ENCODE measurements around the gene PCNT. TPM values are rescaled to one million over a fixed set of nuclear protein-coding genes. Genes with fewer than 3 reads are reported as not detected.
"Not testable (repeated sequence)": the region's sequence is repeated elsewhere in the genome, so short reads cannot be mapped to it uniquely, and the experiment has no call there.

The PCNT gene
- total RNA-seq, 1 experiment from 2014 or later: 38.4 TPM

GRCh38 chr21:46307625-46308024 is 16.3 kb upstream of the PCNT start:
- H3K9me3 ChIP-seq: no peaks in the 10 kb centered on the region
- H3K4me3 ChIP-seq (ENCODE audit: low read depth, low read length): no peak overlapping the region
- POLR2A ChIA-PET: no interaction called here
- BruUV-seq (replicated peaks): no TSS peak
- H3K36me3 Mint-ChIP-seq (ENCODE audit: insufficient read depth, unreplicated experiment): peaks cover 7% of the 10 kb centered on the region
- no peaks in the 10 kb centered on the region for H3K36me3 ChIP-seq (ENCODE audit: control insufficient read depth, insufficient read depth, low read length)
- no peaks in the 10 kb centered on the region for H3K4me1 ChIP-seq
- no peak overlapping the region for H3K4me3 Mint-ChIP-seq (ENCODE audit: unreplicated experiment)
- H3K27me3 Mint-ChIP-seq (ENCODE audit: insufficient read depth, unreplicated experiment): no peaks in the 10 kb centered on the region
- H3K9me3 Mint-ChIP-seq (ENCODE audit: unreplicated experiment): no peaks in the 10 kb centered on the region
- intact Hi-C loops (cut with micrococcal nuclease; ENCODE audit: unreplicated experiment): no loop called here
- no peak for DNase-seq
- no peak overlapping the region for H3K27ac Mint-ChIP-seq (ENCODE audit: unreplicated experiment)
- H3K4me1 Mint-ChIP-seq (ENCODE audit: low read depth, unreplicated experiment): no peaks in the 10 kb centered on the region
- CTCF ChIA-PET: no interaction called here
- TF ChIP-seq, protein P1, sequence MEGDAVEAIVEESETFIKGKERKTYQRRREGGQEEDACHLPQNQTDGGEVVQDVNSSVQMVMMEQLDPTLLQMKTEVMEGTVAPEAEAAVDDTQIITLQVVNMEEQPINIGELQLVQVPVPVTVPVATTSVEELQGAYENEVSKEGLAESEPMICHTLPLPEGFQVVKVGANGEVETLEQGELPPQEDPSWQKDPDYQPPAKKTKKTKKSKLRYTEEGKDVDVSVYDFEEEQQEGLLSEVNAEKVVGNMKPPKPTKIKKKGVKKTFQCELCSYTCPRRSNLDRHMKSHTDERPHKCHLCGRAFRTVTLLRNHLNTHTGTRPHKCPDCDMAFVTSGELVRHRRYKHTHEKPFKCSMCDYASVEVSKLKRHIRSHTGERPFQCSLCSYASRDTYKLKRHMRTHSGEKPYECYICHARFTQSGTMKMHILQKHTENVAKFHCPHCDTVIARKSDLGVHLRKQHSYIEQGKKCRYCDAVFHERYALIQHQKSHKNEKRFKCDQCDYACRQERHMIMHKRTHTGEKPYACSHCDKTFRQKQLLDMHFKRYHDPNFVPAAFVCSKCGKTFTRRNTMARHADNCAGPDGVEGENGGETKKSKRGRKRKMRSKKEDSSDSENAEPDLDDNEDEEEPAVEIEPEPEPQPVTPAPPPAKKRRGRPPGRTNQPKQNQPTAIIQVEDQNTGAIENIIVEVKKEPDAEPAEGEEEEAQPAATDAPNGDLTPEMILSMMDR (IDR thresholded peaks at IDR 0.05; ENCODE audit: insufficient read depth in 1 of 2, low read depth in 1 of 2, low read length in 1 of 2, severe bottlenecking in 1 of 2, unreplicated experiment in 1 of 2): no peak
- no peaks in the 10 kb centered on the region for H3K27me3 ChIP-seq (replicated peaks; ENCODE audit: control insufficient read depth, insufficient read depth, low read length)

- Histone ChIP-seq H3K4me1 (no peaks in the 10 kb centered on the region), H3K27me3 (replicated peaks; ENCODE audit: control insufficient read depth, insufficient read depth, low read length) (no peaks in the 10 kb centered on the region), H3K36me3 (ENCODE audit: control insufficient read depth, insufficient read depth, low read length) (no peaks in the 10 kb centered on the region), H3K4me3 (ENCODE audit: low read depth, low read length) (no peak overlapping the region), H3K9me3 (no peaks in the 10 kb centered on the region)
- TF ChIP-seq, protein P1 (IDR thresholded peaks at IDR 0.05; ENCODE audit: insufficient read depth in 1 of 2, low read depth in 1 of 2, low read length in 1 of 2, severe bottlenecking in 1 of 2, unreplicated experiment in 1 of 2): no peak
- H3K27ac Mint-ChIP-seq (ENCODE audit: unreplicated experiment): no peak overlapping the region
- no peaks in the 10 kb centered on the region for H3K4me1 Mint-ChIP-seq (ENCODE audit: low read depth, unreplicated experiment)
- no peak overlapping the region for H3K4me3 Mint-ChIP-seq (ENCODE audit: unreplicated experiment)
- ChIA-PET CTCF (no interaction called here), POLR2A (no interaction called here)
- H3K9me3 Mint-ChIP-seq (ENCODE audit: unreplicated experiment): no peaks in the 10 kb centered on the region
- no peak for DNase-seq
- intact Hi-C loops (cut with micrococcal nuclease; ENCODE audit: unreplicated experiment): no loop called here
- no TSS peak for BruUV-seq (replicated peaks)
- H3K27me3 Mint-ChIP-seq (ENCODE audit: insufficient read depth, unreplicated experiment): no peaks in the 10 kb centered on the region
- H3K36me3 Mint-ChIP-seq (ENCODE audit: insufficient read depth, unreplicated experiment): peaks cover 11% of the 10 kb centered on the region
Measured at GRCh38 chr21:46308431-46308830, 15.5 kb upstream of the PCNT start.

GRCh38 chr21:46310260-46310659 is 13.7 kb upstream of the PCNT start:
- H3K4me1 Mint-ChIP-seq (ENCODE audit: low read depth, unreplicated experiment); intact Hi-C loops (cut with micrococcal nuclease; ENCODE audit: unreplicated experiment); H3K36me3 Mint-ChIP-seq (ENCODE audit: insufficient read depth, unreplicated experiment); H3K9me3 Mint-ChIP-seq (ENCODE audit: unreplicated experiment); H3K36me3 ChIP-seq (ENCODE audit: control insufficient read depth, insufficient read depth, low read length); POLR2A ChIA-PET; H3K27me3 Mint-ChIP-seq (ENCODE audit: insufficient read depth, unreplicated experiment); CTCF ChIA-PET; BruUV-seq (replicated peaks); H3K27me3 ChIP-seq (replicated peaks; ENCODE audit: control insufficient read depth, insufficient read depth, low read length); H3K4me3 ChIP-seq (ENCODE audit: low read depth, low read length); H3K27ac Mint-ChIP-seq (ENCODE audit: unreplicated experiment); H3K4me3 Mint-ChIP-seq (ENCODE audit: unreplicated experiment); H3K9me3 ChIP-seq; H3K4me1 ChIP-seq; DNase-seq: not testable (repeated sequence)

GRCh38 chr21:46311568-46311967 is 12.4 kb upstream of the PCNT start:
- no peak overlapping the region for H3K27ac Mint-ChIP-seq (ENCODE audit: unreplicated experiment)
- CTCF ChIA-PET: no interaction called here
- Histone ChIP-seq H3K9me3 (no peaks in the 10 kb centered on the region), H3K4me3 (ENCODE audit: low read depth, low read length) (no peak overlapping the region), H3K4me1 (no peaks in the 10 kb centered on the region), H3K36me3 (ENCODE audit: control insufficient read depth, insufficient read depth, low read length) (no peaks in the 10 kb centered on the region), H3K27me3 (replicated peaks; ENCODE audit: control insufficient read depth, insufficient read depth, low read length) (no peaks in the 10 kb centered on the region)
- intact Hi-C loops (cut with micrococcal nuclease; ENCODE audit: unreplicated experiment): no loop called here
- H3K9me3 Mint-ChIP-seq (ENCODE audit: unreplicated experiment): no peaks in the 10 kb centered on the region
- peaks cover 5% of the 10 kb centered on the region for H3K36me3 Mint-ChIP-seq (ENCODE audit: insufficient read depth, unreplicated experiment)
- TF ChIP-seq, protein P1 (IDR thresholded peaks at IDR 0.05; ENCODE audit: insufficient read depth in 1 of 2, low read depth in 1 of 2, low read length in 1 of 2, severe bottlenecking in 1 of 2, unreplicated experiment in 1 of 2): no peak
- H3K27me3 Mint-ChIP-seq (ENCODE audit: insufficient read depth, unreplicated experiment): no peaks in the 10 kb centered on the region
- BruUV-seq (replicated peaks): no TSS peak
- POLR2A ChIA-PET: no interaction called here
- no peak for DNase-seq
- H3K4me1 Mint-ChIP-seq (ENCODE audit: low read depth, unreplicated experiment): no peaks in the 10 kb centered on the region
- no peak overlapping the region for H3K4me3 Mint-ChIP-seq (ENCODE audit: unreplicated experiment)
